ENCODE measurements around the gene MRPL52.

- TF ChIP-seq CTCF (IDR thresholded peaks at IDR 0.05) (no peak), POLR2A (IDR thresholded peaks at IDR 0.05) (no peak)
Observed at GRCh38 chr14:22882064-22882463, 52.4 kb downstream of the MRPL52 start.

Data from Peyer's patch (tissue), 4 donors.